Mesodermal cell (in vitro differentiated cells): ENCODE data around the gene ATP13A2.

ENCODE experiments used
- H3K27ac ChIP-seq: 2 replicates; pipeline ENCODE4 v1.7.0; 2013; ENCODE audit warnings: mild to moderate bottlenecking, low read depth, low read length, moderate library complexity; ENCODE audit not compliant: severe bottlenecking
- H3K36me3 ChIP-seq: 2 replicates; pipeline ENCODE4 v1.7.1; 2013; ENCODE audit warnings: mild to moderate bottlenecking, low read length, moderate library complexity; ENCODE audit not compliant: control insufficient read depth, insufficient read depth
- H3K4me1 ChIP-seq: one replicate; pipeline ENCODE4 v1.7.1; 2013; ENCODE audit warnings: mild to moderate bottlenecking, low read length; ENCODE audit not compliant: insufficient read depth, control insufficient read depth, poor library complexity, severe bottlenecking
- H3K4me3 ChIP-seq: 2 replicates; pipeline ENCODE4 v1.7.0; 2013; ENCODE audit warnings: low read length, control low read depth, mild to moderate bottlenecking; ENCODE audit not compliant: insufficient read depth, poor library complexity, severe bottlenecking; ENCODE audit errors: extremely low read depth
- H3K9me3 ChIP-seq: 2 replicates; pipeline ENCODE4 v1.7.1; 2013; ENCODE audit warnings: mild to moderate bottlenecking, low read length, moderate library complexity; ENCODE audit not compliant: control insufficient read depth
- WGBS, 2 experiments: methylation state at CpG; one replicate each; pipeline ENCODE4 v1.1.5; 2013; ENCODE audit warnings: missing lambda C conversion rate in 2 of 2; ENCODE audit not compliant: insufficient coverage in 2 of 2; 5-methylcytosine and 5-hydroxymethylcytosine counted together

ATP13A2 gene

DNA sequence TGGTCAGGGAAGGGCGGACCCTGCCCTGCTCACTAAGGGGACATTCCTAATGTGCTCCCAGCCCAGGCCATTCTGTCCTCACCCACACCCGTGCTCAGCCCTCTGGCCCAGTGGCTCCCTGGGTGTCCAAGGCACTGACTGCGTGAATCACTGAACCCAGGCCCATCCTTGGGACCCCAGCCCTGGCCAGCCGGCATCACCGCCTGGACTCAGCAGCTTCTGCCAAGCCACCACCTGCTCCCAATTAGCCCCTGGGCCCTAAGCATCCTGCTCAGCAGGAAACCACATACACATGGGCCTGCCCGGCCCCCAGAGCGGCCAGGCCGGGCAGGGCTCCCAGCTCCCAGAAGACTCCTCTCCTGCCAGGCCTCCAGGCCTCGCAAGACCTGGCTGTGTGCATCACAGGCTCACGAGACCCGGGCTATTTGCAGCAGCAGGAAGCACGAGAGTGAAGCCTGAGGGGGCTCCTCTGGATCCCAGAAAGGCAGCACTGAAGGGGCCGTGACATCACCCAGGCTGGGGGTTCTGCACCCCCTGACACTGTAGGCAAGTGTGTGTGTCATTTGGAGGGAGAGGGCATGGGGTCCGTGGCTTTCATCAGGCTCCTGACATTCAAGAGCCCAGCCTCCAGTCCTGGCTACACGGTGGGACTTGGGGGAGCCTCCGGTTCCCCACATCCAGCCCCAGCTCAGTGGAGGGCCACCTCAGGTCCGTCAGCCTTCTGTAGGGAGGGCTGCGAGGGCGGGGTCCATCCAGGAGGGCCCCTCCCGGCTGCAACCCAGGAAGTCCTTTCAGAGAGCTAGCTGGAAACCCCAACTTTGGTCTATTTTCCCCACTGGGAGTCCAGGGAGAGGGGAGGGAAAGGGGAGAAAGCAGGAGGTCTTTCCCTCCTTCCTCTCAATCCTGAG is 32.9 kb downstream of the ATP13A2 start:
- Histone ChIP-seq H3K27ac (no peak overlapping the region), H3K9me3 (no peaks in the 10 kb centered on the region), H3K4me3 (peak overlapping the region; percentile 72), H3K4me1 (peaks cover 19% of the 10 kb centered on the region), H3K36me3 (peaks cover 26% of the 10 kb centered on the region)
- WGBS, 2 experiments: 60 to 62% methylated on average over 15 to 19 of the region's 20 CpGs

DNA sequence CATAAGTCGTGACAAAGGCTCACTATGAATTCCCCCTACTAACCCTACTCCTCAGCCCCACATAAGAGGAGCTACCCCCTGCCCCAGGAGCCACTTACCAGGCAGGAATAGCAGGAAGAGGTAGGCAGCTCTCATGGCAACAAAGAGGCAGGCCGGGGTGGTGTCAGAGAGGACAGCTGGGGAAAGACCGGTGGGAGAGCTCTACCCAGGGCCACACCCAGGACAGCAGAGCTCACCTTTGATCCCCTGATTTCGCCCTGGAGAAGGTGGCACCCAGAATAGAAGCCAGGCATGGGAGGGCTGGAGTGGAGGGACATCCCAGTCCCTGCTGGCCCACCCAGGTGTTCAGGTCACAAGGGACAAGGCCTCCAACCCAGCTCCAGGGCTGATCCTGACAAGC is 33.6 kb downstream of the ATP13A2 start:
- Histone ChIP-seq H3K27ac (no peak overlapping the region), H3K4me1 (peaks cover 19% of the 10 kb centered on the region), H3K36me3 (peaks cover 30% of the 10 kb centered on the region), H3K4me3 (no peak overlapping the region), H3K9me3 (no peaks in the 10 kb centered on the region)
- 89 to 100% methylated on average over 2 to 3 of the region's 4 CpGs for WGBS, 2 experiments

DNA sequence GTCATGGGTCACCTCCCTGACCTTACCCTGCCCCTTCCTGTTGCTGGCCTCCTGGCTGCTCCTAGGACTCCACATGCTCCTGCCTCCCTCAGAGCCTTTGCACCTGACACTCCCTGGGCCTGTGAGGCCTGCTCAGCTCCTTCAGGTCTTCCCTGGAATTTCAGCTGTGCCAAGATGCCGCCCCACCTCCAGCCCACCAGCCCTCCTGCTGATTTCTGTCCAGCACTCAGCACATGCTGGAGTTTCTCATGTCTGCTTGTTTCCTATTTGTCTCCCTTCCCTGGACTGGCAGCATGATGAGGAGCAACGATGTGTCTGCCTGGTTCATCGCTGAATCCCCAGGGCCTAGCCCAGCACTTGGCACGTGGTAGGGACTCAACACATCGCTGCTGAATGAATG is 34.4 kb downstream of the ATP13A2 start:
- Histone ChIP-seq H3K36me3 (peaks cover 33% of the 10 kb centered on the region), H3K9me3 (no peaks in the 10 kb centered on the region)
- WGBS, 2 experiments: 92 to 94% methylated on average over 5 of the region's 5 CpGs

DNA sequence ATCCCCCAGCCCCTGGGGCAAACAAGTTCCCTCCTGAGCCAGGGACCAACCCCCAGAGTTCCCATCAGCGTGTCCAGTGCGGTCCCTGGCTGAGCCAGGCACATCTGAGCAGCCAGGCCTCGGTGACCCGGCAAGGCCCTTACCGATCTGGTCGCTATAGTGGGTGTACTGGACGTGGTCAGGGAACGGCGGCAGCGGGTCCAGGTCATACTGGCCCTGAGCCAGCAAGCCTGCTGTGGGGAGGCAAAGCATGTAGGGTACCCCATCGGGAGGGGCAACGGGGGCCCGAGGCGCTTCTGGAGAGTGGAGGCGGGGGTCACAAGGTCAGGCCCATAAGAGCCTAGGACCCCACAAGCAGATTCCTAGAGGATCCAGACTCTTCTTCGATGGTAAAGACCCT is 34.8 kb downstream of the ATP13A2 start:
- Histone ChIP-seq H3K27ac (no peak overlapping the region), H3K9me3 (no peaks in the 10 kb centered on the region), H3K36me3 (peaks cover 33% of the 10 kb centered on the region), H3K4me3 (no peak overlapping the region), H3K4me1 (peaks cover 20% of the 10 kb centered on the region)
- 85 to 89% methylated on average over 16 of the region's 16 CpGs for WGBS, 2 experiments

More for the DNA sequence above, 34.4 kb downstream of the ATP13A2 start:
- Histone ChIP-seq H3K27ac (no peak overlapping the region), H3K4me3 (no peak overlapping the region), H3K4me1 (peaks cover 19% of the 10 kb centered on the region)

DNA sequence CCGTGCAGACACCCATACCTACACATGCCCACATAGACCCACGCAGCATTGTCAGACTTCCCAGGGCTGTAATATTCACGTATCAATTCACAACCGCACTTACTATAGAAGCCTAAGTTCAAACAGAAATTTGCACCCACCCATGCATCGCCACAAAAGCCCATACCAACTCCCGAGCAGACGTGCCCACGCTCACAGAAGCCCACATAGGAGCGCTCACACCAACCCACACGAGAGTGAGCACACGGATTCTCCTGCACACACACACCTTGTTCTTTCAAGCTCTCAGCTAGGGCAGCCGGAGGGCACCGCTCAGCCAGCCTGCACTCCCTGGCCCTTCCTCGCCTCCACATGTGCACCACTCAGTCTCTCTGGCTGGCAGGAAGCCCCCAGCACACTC is 35.9 kb downstream of the ATP13A2 start:
- H3K36me3 ChIP-seq: peaks cover 33% of the 10 kb centered on the region
- H3K27ac ChIP-seq: no peak overlapping the region
- H3K4me3 ChIP-seq: no peak overlapping the region

DNA sequence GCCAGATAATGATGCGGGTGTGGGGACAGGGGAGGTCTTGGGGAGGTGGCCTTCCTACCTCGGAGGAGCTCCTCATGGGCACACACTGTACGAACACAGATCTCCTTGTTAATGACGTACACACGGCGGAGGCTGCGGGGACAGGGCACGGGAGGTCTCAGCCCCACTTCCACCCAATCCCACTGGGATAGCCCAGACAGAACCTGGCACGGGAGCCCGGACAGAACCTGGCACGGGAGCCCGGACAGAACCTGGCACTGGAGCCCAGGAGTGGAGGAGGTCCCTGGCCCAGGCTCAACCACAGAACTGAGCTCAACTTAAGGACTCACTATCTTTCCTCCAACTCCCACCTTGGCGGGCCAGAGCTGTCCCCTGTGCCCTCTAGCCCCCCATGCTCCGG is 36.5 kb downstream of the ATP13A2 start:
- H3K4me1 ChIP-seq: peaks cover 16% of the 10 kb centered on the region
- no peak overlapping the region for H3K4me3 ChIP-seq
- H3K27ac ChIP-seq: no peak overlapping the region
- no peaks in the 10 kb centered on the region for H3K9me3 ChIP-seq
- H3K36me3 ChIP-seq: peaks cover 33% of the 10 kb centered on the region
- WGBS, 2 experiments: 93 to 95% methylated on average over 9 to 14 of the region's 14 CpGs

More for the DNA sequence above, 35.9 kb downstream of the ATP13A2 start:
- H3K4me1 ChIP-seq: peaks cover 19% of the 10 kb centered on the region
- 94 to 99% methylated on average over 12 to 13 of the region's 14 CpGs for WGBS, 2 experiments
- H3K9me3 ChIP-seq: no peaks in the 10 kb centered on the region

DNA sequence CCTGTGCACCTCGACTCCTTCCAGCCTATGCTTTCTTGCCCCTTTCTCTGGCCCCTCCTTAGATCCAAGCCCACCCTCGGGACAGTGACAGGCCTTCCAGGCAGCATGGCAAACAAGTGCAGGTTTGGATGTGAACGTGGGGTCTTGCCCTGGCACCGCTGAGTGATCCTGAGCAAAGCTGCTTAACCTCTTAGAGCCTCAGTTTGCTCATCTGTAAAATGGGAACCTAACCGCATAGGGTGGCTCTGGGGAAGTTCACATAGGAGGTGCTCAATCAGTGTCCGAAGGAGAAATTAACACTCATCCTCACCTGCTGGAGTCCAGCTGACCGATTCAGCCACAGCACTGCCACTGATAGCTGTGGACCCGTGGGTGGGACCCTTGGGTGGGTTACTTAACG is 38.5 kb downstream of the ATP13A2 start:
- Histone ChIP-seq H3K27ac (peak overlapping the region; percentile 6), H3K36me3 (peaks cover 36% of the 10 kb centered on the region), H3K9me3 (no peaks in the 10 kb centered on the region), H3K4me3 (no peak overlapping the region), H3K4me1 (peaks cover 6% of the 10 kb centered on the region)
- WGBS, 2 experiments: 91 to 96% methylated on average over 8 to 9 of the region's 9 CpGs

DNA sequence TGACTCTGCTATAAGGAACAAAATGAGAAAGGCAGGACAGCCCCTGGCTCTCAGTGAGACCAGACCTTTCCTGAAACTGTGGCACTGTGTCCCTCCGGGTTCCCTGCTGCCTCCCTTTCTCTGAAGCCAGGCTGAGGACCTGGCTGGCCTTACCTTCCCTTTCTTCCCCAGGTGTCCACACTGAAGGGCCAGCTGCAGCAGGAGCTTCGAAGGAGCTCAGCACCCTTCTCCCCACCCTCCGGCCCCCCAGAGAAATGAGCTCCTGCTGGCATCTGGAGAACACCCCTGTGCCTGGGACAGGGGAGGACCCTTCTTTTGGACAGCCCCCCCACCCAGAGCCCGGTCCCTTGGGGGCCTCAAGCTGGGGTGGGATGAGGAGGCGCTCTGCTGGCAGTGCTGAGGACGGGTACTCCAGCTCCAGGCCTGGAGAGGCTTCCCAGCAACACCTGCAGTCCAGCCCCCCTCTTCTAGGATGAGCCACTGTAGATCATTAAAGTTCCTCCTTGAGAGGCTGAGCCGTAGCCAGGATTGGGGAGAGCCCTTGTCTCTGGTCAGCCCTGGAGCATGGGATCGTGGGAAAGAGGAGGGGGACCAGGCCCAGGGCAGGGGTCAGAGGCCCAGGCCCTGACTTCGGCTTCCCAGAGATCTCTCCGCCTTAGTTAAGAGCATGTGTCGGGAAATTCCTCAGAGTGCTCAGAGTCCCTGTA is 39.4 kb downstream of the ATP13A2 start:
- H3K36me3 ChIP-seq: peaks cover 42% of the 10 kb centered on the region
- 84 to 87% methylated on average over 4 to 6 of the region's 11 CpGs for WGBS, 2 experiments
- no peaks in the 10 kb centered on the region for H3K9me3 ChIP-seq
- peaks cover 6% of the 10 kb centered on the region for H3K4me1 ChIP-seq
- H3K27ac ChIP-seq: peak overlapping the region; percentile 36
- H3K4me3 ChIP-seq: no peak overlapping the region

DNA sequence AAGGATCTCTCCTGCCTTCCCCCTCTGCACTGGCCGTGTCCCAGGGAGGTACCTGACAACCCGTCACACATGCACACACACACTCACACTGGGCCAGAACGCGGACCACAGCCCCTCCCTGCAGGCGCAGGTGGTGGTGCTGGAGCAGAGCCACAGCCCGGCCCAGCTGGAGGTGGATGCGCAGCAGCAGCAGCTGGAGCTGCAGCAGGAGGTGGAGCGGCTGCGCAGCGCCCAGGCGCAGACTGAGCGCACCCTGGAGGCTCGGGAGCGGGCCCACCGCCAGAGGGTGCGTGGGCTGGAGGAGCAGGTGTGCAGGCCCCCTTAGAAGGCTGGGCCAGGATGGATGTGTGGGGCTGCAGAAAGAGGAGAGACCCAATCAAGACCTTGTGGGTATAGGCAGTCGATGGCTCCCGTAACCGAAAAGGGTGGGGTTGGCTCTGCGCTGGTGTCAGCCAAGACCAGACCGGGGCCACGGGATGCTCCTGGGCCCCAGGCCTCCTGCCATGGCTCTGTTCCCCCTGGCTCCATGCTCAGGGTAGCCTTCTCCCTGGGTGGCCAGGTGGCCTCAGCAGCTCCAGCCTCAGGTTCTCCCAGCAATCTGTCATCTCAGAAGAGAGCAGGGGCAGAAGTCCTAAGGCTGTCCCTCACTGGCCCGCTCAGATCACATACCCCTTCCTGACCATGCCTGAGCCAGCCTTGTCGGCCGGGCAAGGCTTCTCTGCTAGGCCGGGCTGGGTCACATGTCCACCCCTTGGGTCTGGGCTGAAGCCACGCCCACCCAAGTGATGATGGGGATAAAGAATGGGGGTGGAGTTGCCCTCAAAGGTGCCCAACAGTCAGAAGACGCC is 40.2 kb downstream of the ATP13A2 start:
- 85 to 87% methylated on average over 23 to 26 of the region's 28 CpGs for WGBS, 2 experiments
- Histone ChIP-seq H3K9me3 (no peaks in the 10 kb centered on the region), H3K27ac (peak overlapping the region; percentile 36), H3K36me3 (peaks cover 38% of the 10 kb centered on the region), H3K4me3 (no peak overlapping the region), H3K4me1 (peaks cover 6% of the 10 kb centered on the region)

DNA sequence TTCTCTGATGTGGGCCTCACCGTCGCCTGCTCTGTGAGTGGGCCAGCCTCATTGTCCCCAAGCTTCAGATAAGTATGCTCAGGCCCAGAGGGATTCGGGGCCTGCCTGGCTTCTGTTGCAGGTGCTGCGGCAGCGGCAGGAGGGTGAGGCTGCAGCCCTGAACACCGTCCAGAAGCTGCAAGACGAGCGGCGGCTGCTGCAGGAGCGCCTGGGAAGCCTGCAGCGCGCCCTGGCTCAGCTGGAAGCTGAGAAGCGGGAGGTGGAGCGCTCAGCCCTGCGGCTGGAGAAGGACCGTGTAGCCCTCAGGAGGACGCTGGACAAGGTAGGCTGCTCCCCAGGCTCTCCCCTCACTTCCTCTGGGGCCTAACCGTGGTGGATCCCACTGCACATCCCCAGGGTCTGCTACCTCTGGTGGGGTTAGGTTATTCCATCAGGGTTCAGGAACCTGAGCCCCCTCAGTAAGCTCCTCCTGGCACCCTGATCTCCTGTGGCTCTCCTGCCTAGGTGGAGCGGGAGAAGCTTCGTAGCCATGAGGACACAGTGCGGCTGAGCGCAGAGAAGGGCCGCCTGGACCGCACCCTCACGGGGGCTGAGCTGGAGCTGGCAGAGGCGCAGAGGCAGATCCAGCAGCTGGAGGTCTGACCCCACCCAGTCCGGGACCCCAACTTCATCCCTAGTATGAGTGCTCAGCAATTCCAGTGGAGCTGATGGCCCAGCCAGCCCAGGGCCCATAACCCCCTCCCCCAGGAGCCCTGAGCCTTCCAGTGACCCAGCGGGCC is 41.4 kb downstream of the ATP13A2 start:
- 95 to 97% methylated on average over 25 to 27 of the region's 28 CpGs for WGBS, 2 experiments
- peaks cover 6% of the 10 kb centered on the region for H3K4me1 ChIP-seq
- peaks cover 37% of the 10 kb centered on the region for H3K36me3 ChIP-seq
- no peaks in the 10 kb centered on the region for H3K9me3 ChIP-seq
- no peak overlapping the region for H3K4me3 ChIP-seq
- no peak overlapping the region for H3K27ac ChIP-seq
